ENCODE measurements around the gene MEIOSIN. TPM values are rescaled to one million over a fixed set of nuclear protein-coding genes. Genes with fewer than 3 reads are reported as not detected.

MEIOSIN gene
- total RNA-seq, 1 donor from 2014 or later, result not detected

- no peak for DNase-seq
Observed at GRCh38 chr19:45764475-45764874, 31.2 kb downstream of the MEIOSIN start.

GRCh38 chr19:45764945-45765701 is 31.9 kb downstream of the MEIOSIN start:
- no peak overlapping the region for H3K27ac Mint-ChIP-seq
- no peak overlapping the region for H3K4me3 Mint-ChIP-seq
- intact Hi-C loops (cut with micrococcal nuclease), result no loop called here
- H3K4me1 Mint-ChIP-seq, result peaks cover 6% of the 10 kb centered on the region
- H3K27me3 Mint-ChIP-seq, result peaks cover 14% of the 10 kb centered on the region
- DNase-seq, result no peak
- no peaks in the 10 kb centered on the region for H3K9me3 Mint-ChIP-seq
- no peaks in the 10 kb centered on the region for H3K36me3 Mint-ChIP-seq (ENCODE audit: low read depth)

More at GRCh38 chr19:45764475-45764874, 31.2 kb downstream of the MEIOSIN start:
- intact Hi-C loops (cut with micrococcal nuclease), result no loop called here
- peaks cover 14% of the 10 kb centered on the region for H3K27me3 Mint-ChIP-seq
- H3K9me3 Mint-ChIP-seq, result no peaks in the 10 kb centered on the region
- H3K4me1 Mint-ChIP-seq, result peaks cover 3% of the 10 kb centered on the region
- H3K4me3 Mint-ChIP-seq, result no peak overlapping the region
- H3K27ac Mint-ChIP-seq, result no peak overlapping the region
- H3K36me3 Mint-ChIP-seq (ENCODE audit: low read depth), result no peaks in the 10 kb centered on the region

- DNase-seq, result no peak
- Mint-ChIP-seq H3K4me3 (peak overlapping the region; percentile 44), H3K27me3 (peaks cover 16% of the 10 kb centered on the region), H3K4me1 (peaks cover 8% of the 10 kb centered on the region), H3K9me3 (no peaks in the 10 kb centered on the region), H3K27ac (no peak overlapping the region), H3K36me3 (ENCODE audit: low read depth) (no peaks in the 10 kb centered on the region)
- intact Hi-C loops (cut with micrococcal nuclease), result no loop called here
Observed at GRCh38 chr19:45765702-45766295, 32.6 kb downstream of the MEIOSIN start.

- Mint-ChIP-seq H3K9me3 (no peaks in the 10 kb centered on the region), H3K27me3 (peaks cover 20% of the 10 kb centered on the region), H3K4me3 (no peak overlapping the region), H3K36me3 (ENCODE audit: low read depth) (no peaks in the 10 kb centered on the region), H3K4me1 (peaks cover 12% of the 10 kb centered on the region), H3K27ac (no peak overlapping the region)
- intact Hi-C loops (cut with micrococcal nuclease), result no loop called here
- no peak for DNase-seq
Observed at GRCh38 chr19:45766296-45766868, 33.1 kb downstream of the MEIOSIN start.

DNA sequence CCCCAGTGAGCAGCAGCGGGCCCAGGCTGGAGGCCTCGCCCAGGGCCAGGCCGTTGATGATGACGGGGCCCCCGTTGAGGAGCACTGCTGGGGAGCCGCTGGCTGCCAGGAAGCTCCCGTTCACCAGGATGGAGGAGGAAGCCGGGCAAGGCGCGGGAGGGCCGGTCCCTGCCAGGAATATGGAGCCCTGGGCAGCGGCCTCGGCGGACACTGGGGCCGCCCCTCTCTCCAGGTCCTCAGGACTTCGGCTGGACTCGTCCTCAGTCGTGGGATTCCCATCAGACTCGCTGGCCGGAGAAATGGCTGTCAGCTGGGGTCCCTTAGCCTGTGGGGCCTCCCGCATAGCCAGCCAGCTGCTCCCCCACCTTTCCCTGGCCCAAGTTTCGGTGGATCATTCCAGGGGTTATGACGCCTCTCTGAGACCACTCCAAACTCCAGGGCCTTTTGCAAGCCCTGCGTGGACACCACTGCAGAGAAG is 33.7 kb downstream of the MEIOSIN start:
- peaks cover 21% of the 10 kb centered on the region for H3K27me3 Mint-ChIP-seq
- intact Hi-C loops (cut with micrococcal nuclease), result no loop called here
- DNase-seq, result no peak
- H3K4me3 Mint-ChIP-seq, result peak overlapping the region; percentile 62
- no peak overlapping the region for H3K27ac Mint-ChIP-seq
- H3K36me3 Mint-ChIP-seq (ENCODE audit: low read depth), result no peaks in the 10 kb centered on the region
- H3K9me3 Mint-ChIP-seq, result no peaks in the 10 kb centered on the region
- H3K4me1 Mint-ChIP-seq, result peaks cover 12% of the 10 kb centered on the region

DNA sequence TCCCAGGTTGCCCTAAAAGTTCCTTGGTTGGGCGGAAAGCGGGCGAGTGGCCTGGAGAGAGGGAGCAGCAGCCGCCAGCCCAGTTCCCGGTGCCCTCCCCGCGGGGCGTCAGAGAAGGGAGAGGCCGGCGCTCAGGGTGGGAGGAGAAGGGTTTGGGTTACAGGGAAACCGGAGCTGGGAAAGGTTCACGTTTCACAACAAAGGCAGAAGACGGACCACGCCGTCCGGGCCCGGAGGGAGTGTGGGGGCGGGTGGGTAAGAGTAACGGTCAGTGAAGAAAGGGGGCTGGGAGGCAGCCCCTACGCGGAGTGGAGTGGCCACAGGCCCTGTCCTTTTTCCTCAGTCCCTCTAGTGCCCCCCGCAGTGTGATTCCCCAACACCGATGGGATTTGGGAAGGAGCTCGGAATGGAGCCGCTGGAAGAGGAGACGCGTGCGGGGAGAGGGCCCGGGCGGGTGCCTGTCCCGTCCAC is 34.2 kb downstream of the MEIOSIN start:
- Mint-ChIP-seq H3K4me1 (peaks cover 12% of the 10 kb centered on the region), H3K27me3 (peaks cover 25% of the 10 kb centered on the region), H3K36me3 (ENCODE audit: low read depth) (no peaks in the 10 kb centered on the region), H3K9me3 (no peaks in the 10 kb centered on the region), H3K4me3 (peak overlapping the region; percentile 62), H3K27ac (no peak overlapping the region)
- intact Hi-C loops (cut with micrococcal nuclease), result no loop called here
- no peak for DNase-seq

GRCh38 chr19:45767881-45768654 is 34.8 kb downstream of the MEIOSIN start:
- Mint-ChIP-seq H3K27ac (no peak overlapping the region), H3K4me1 (peaks cover 12% of the 10 kb centered on the region), H3K27me3 (peaks cover 25% of the 10 kb centered on the region), H3K4me3 (peak overlapping the region; percentile 75), H3K36me3 (ENCODE audit: low read depth) (no peaks in the 10 kb centered on the region), H3K9me3 (no peaks in the 10 kb centered on the region)
- intact Hi-C loops (cut with micrococcal nuclease), result loop anchor here (2.0 kb wide), 1 partner anchor 37 kb away; the partner anchor contains the start of gene FBXO46
- DNase-seq, result peak; percentile 81

DNA sequence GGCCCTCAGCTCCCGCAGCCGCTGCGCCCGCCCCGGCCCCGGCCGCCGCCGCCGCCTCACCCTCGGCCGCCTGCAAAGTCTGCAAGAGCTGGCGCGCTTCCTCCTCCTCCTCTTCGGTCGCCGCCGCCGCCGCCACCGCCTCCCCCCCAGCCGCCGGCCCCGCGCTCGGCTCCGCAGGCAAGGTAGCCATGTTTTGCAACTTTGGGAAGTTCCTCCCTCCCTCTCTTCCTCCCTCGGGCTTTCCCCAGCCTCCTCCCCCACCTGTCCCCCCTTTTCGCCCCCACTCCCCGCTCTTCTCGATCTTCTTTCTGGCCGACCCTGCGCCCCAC is 35.4 kb downstream of the MEIOSIN start:
- DNase-seq, result no peak
- Mint-ChIP-seq H3K4me1 (peaks cover 12% of the 10 kb centered on the region), H3K27ac (peak overlapping the region; percentile 86), H3K4me3 (peak overlapping the region; percentile 93), H3K9me3 (no peaks in the 10 kb centered on the region), H3K27me3 (peaks cover 25% of the 10 kb centered on the region), H3K36me3 (ENCODE audit: low read depth) (no peaks in the 10 kb centered on the region)
- intact Hi-C loops (cut with micrococcal nuclease), result loop anchor here (2.0 kb wide), 1 partner anchor 38 kb away; the partner anchor contains the start of gene FBXO46

DNA sequence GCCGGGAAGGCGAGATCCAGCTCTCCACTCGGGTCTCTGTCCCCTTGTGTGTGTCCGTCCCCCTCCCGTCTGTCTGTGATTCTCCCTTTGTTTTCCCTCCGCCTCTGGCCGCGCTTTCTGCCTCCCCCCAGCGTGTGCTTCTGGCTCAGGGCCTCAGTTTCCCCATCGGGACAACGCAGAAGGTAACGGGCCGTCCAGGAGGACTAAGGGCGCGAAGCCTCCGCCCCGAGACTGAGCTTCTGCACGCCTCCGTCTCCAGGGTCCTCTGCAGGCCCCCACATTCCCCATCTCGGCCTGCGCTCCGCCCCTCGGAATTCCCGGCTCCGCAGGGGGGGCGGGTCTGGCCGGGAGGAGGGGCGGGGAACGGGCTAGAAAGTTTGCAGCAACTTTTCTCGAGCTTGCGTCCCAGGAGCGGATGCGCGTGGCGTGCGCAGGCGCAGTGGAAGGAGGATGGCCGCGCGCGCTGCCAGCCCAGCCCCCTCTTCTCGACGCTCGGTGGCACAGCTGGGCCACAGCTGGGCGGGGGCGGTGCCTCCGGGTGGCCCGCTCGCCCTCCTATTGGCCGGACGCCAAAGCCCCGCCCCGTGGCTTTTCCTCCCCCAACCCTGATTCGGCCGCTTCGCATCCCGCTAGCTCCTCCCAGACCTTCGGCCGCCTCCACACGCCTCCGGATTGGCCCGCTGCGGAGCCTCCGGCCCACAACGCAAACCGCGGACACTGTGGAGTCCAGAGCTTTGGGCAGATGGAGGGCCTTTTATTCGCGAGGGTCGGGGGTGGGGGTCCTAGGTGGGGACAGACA is 35.9 kb downstream of the MEIOSIN start, which contains the start of gene SIX5:
SIX5 (minus strand) TSS at position 269 of the 799 bp plus-strand sequence. CDS start 408 bp downstream, outside the sequence.
- peak; percentile 99 for DNase-seq

DNA sequence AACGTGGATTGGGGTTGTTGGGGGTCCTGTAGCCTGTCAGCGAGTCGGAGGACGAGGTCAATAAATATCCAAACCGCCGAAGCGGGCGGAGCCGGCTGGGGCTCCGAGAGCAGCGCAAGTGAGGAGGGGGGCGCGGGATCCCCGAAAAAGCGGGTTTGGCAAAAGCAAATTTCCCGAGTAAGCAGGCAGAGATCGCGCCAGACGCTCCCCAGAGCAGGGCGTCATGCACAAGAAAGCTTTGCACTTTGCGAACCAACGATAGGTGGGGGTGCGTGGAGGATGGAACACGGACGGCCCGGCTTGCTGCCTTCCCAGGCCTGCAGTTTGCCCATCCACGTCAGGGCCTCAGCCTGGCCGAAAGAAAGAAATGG is 36.6 kb downstream of the MEIOSIN start:
- Mint-ChIP-seq H3K4me3 (peak overlapping the region; percentile 93), H3K27me3 (peaks cover 21% of the 10 kb centered on the region), H3K4me1 (peaks cover 12% of the 10 kb centered on the region), H3K9me3 (no peaks in the 10 kb centered on the region), H3K27ac (peak overlapping the region; percentile 86), H3K36me3 (ENCODE audit: low read depth) (no peaks in the 10 kb centered on the region)
- DNase-seq, result peak; percentile 87
- intact Hi-C loops (cut with micrococcal nuclease), result loop anchor here (1.0 to 2.0 kb wide), 7 partner anchors 9 to 132 kb away; partner anchors contain the start of genes DMWD, FBXO46, IRF2BP1 and MYPOP

More for the DNA sequence above, 35.9 kb downstream of the MEIOSIN start, which contains the start of gene SIX5:
- no peaks in the 10 kb centered on the region for H3K36me3 Mint-ChIP-seq (ENCODE audit: low read depth)
- H3K9me3 Mint-ChIP-seq, result no peaks in the 10 kb centered on the region
- peak within 1 kb of the TSS; percentile 93 for H3K4me3 Mint-ChIP-seq
- H3K4me1 Mint-ChIP-seq, result peaks cover 12% of the 10 kb centered on the region
- peaks cover 25% of the 10 kb centered on the region for H3K27me3 Mint-ChIP-seq
- peak within 1 kb of the TSS; percentile 86 for H3K27ac Mint-ChIP-seq
- intact Hi-C loops (cut with micrococcal nuclease), result loop anchor here (1.0 to 2.0 kb wide), 4 partner anchors 38 to 133 kb away; partner anchors contain the start of genes FBXO46, IRF2BP1, MYPOP and QPCTL

- Mint-ChIP-seq H3K9me3 (no peaks in the 10 kb centered on the region), H3K27ac (peak overlapping the region; percentile 56), H3K4me3 (peak overlapping the region; percentile 93), H3K4me1 (peaks cover 12% of the 10 kb centered on the region), H3K36me3 (ENCODE audit: low read depth) (no peaks in the 10 kb centered on the region), H3K27me3 (peaks cover 20% of the 10 kb centered on the region)
- intact Hi-C loops (cut with micrococcal nuclease), result loop anchor here (1.0 kb wide), 3 partner anchors 9 to 29 kb away; partner anchors contain the start of gene DMWD
- peak; percentile 97 for DNase-seq
Observed at GRCh38 chr19:45770192-45771101, 37.2 kb downstream of the MEIOSIN start.
